SK-N-SH treated with all-trans-retinoic acid at 6 μM for 48 hours (cell line): ENCODE measurements around the gene LDB1.

Experiments used
- BACH2 ChIP-seq: fragments of 250-450 bp; sonication (Bioruptor Pico); IDR thresholded peaks from 2 replicates; pipeline ENCODE4 v1.9.0; 2021; ENCODE audit warnings: mild to moderate bottlenecking, borderline replicate concordance
- CREB5 ChIP-seq: fragments of 250-450 bp; sonication (Bioruptor Pico); IDR thresholded peaks from 2 replicates; pipeline ENCODE4 v1.5.1; 2020; ENCODE audit warnings: low read depth, mild to moderate bottlenecking, moderate library complexity
- CSDC2 ChIP-seq: fragments of 250-450 bp; sonication (Bioruptor Pico); IDR thresholded peaks from 2 replicates; pipeline ENCODE4 v1.5.0; 2020; ENCODE audit warnings: mild to moderate bottlenecking, moderate library complexity
- GLIS3 ChIP-seq: fragments of 250-450 bp; sonication (Bioruptor Pico); IDR thresholded peaks from 2 replicates; pipeline ENCODE4 v1.5.0; 2020; ENCODE audit warnings: mild to moderate bottlenecking, moderate library complexity
- ISL1 ChIP-seq: fragments of 250-450 bp; sonication (Bioruptor Pico); IDR thresholded peaks from 2 replicates; pipeline ENCODE4 v2.1.2; 2022; ENCODE audit warnings: mild to moderate bottlenecking, moderate library complexity
- PATZ1 ChIP-seq: fragments of 250-450 bp; sonication (Bioruptor Pico); IDR thresholded peaks from 2 replicates; pipeline ENCODE4 v1.8.0; 2020; ENCODE audit warnings: mild to moderate bottlenecking, moderate library complexity, borderline replicate concordance
- TCF4 ChIP-seq: fragments of 250-450 bp; sonication (Bioruptor Pico); IDR thresholded peaks from 2 replicates; pipeline ENCODE4 v1.8.0; 2021; ENCODE audit warnings: mild to moderate bottlenecking, moderate library complexity, borderline replicate concordance
- TSHZ2 ChIP-seq: fragments of 250-450 bp; sonication (Bioruptor Pico); IDR thresholded peaks from 2 replicates; pipeline ENCODE4 v1.5.0; 2020; ENCODE audit warnings: mild to moderate bottlenecking, moderate library complexity
- ZFP3 ChIP-seq: fragments of 250-450 bp; sonication (Bioruptor Pico); IDR thresholded peaks from 2 replicates; pipeline ENCODE4 v1.5.0; 2020; ENCODE audit warnings: mild to moderate bottlenecking, moderate library complexity
- ZFP30 ChIP-seq: fragments of 450-650 bp; formaldehyde crosslinking; IDR thresholded peaks from 2 replicates; pipeline ENCODE4 v1.5.0; 2022; ENCODE audit warnings: mild to moderate bottlenecking, moderate library complexity
- ZNF8 ChIP-seq: fragments of 450-650 bp; formaldehyde crosslinking; IDR thresholded peaks from 2 replicates; pipeline ENCODE4 v1.5.0; 2020; ENCODE audit warnings: mild to moderate bottlenecking, moderate library complexity

GRCh38 chr10:102132193-102132562 is 12.0 kb upstream of the LDB1 start:
- TF ChIP-seq CSDC2 (no peak), ZFP30 (CRISPR knock-in tag) (no peak), ZNF8 (no peak), ISL1 (CRISPR knock-in tag) (no peak), ZFP3 (CRISPR knock-in tag) (no peak), GLIS3 (CRISPR knock-in tag) (no peak), PATZ1 (CRISPR knock-in tag) (no peak), TCF4 (CRISPR knock-in tag) (no peak), CREB5 (CRISPR knock-in tag) (no peak), BACH2 (no peak), TSHZ2 (CRISPR knock-in tag) (no peak)
